Measurements from ENCODE around the gene EDNRA.

EDNRA gene

DNA sequence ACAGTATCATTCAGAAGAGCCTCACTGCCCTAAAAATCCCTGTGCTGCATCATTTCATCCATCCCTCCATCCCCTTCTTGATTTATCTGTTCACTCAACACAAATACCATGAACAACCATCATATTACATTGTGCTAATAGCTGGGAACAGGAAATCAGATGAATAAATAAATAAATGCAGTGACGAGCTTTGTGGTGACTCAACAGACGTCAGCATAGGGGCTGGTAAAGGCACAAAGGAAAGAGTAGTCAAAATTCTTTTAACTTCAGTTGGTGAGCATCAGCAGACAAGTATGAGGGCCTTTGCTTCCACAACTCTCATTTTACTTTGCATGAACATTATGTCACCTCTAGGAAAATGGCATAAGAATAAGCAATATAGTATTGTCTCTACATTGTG is 65.5 kb downstream of the EDNRA start:
- no peak for DNase-seq

DNA sequence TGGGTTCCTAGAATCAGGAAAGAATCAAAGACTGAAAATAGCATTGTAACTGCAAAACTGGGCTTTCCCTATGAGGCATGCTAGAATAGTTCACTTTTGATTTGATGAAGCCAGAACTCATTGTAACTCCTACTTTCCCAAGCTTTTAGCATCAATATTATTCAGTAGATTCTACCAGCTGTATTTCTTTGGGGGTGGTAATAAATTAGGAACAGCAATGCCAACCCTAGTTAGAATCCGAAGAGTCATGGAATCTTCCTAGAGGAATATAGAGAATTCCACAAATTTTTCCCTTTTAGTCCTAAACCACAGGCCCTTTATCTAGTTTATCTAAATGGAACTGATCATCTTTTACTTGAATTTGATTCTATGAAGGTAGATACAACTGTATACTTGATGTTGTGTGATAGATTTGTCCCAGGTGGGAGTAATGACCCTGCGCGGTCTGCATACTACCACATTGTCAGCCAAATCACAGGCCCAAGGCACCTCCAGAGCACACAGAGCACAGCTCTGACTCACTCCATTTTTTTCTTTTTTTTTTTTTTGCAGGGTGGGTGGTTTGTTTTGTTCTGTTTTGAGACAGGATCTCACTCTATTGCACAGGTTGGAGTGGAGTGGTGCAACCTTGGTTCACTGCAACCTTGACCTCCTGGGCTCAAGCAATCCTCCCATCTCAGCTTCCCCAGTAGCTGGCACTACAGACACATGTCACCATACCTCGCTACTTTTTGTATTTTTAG is 66.6 kb downstream of the EDNRA start:
- no peak for DNase-seq

DNA sequence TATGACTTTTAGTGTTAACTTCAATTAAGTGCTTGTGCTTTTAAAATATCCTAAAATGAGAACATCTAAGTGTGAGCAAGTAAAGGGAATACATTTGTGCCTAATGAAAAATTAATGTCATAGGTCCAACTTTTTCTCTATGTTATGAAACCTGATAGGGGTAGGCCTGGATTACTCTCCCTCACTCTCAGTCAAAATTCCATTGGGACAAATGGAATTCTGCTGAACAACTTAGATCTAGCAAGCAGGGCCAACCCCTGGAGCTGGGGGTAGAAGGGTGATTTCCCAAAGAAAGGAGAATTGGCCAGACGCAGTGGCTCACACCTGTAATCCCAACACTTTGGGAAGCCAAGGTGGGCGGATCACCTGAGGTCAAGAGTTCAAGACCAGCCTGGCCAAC is 67.4 kb downstream of the EDNRA start:
- no peak for DNase-seq

DNA sequence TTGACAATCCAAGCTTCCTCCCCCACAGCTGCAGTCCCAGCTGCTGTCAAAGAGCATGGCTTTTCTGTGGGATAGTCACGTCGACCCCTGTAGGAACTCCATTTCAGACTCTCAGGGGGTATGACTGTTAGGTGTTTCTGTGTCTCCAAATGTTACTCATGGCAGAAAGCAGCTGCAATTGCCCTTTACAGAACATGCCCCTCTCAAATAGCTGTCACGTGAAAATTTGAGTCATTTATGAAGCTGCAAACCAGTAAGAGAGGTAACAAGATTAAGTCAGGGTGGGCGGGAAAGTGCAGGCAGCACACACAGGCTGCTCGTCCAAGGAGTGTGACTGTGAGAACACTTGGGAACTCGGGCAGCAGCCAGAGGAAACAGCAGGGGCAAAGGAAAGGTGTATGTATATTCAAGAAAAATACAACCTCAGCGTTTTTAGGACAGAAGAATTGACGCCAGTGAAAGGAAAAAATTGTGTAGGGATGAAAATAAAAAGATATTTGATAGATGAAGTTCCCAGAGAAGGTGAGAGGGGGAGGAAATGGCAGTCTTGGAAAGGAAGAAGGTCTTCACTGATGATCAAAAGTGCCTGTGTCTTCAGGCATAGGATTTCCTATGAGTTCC is 69.8 kb downstream of the EDNRA start:
- no peak for DNase-seq

DNA sequence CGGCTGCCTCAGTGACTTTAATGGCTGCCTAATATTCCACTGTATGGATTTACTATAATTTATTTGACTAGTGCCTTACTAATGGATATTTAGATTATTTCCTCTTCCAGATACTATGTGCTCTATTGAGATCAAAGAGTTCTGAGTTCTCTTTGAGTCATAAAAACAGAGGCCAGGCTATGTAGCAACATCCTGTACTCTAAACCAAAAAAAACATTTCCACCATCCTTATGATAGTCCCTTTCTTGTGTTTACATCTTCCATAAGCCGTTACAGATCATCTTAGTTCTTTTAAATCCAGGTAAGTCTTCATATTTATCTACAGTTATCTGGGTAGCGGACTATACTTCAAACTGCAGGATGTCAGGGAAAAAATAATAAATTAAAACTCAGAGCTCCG is 79.7 kb downstream of the EDNRA start:
- DNase-seq: no peak

DNA sequence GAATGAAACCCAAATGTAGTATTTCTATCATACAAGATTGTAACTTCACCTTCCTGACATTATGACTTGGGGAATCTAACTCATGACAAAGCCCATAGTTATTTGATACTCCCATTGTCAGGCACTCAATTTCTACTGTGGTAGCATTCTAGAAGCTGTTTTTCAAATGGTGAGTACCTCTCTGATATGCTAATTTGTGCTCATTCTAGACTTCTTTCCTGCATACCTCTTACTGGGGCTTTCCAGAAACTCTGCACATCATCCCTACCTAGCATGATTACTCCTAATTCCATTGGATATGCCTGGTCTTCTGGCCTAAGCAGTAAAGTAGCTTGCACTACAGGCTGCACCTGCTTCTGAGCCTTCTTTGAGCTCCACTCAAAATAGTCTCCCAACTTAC is 85.9 kb downstream of the EDNRA start:
- DNase-seq: no peak

DNA sequence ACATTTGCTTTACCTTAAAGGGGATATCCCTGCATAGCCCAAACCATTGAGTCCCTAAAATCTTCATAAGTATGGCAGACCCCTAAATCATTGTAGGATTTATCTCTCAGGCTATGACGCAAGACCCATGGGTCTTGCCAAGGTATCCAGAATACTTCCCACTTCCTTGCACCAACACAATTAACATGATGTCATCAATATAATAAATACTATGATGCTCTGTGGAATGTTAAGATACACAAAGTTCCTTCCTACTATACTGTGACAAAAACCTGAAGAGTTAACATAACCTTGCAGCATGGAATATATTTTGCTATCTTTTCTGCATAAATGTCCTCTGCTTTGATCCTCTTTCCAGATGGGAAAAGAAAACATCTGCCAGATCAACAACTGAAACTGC is 86.4 kb downstream of the EDNRA start:
- DNase-seq: no peak

DNA sequence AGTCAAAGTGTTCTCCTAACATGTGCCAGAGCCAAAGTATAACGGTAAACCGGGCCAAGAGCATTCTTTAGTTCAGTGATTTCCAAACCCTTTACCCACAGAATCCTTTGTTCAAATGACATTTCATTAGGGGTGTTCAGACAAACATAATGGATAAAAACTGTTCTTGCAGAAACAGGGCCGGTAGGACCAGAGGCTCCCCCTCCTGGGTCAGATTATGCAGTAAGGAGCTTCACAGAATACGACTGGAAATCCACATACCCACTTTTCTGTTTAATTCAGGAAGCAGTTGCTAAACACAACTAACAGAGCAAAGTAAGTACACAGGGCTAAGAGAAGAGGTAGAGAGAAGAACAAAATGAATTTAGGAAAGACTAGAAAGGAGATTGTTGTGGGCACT is 89.7 kb downstream of the EDNRA start:
- DNase-seq: no peak

DNA sequence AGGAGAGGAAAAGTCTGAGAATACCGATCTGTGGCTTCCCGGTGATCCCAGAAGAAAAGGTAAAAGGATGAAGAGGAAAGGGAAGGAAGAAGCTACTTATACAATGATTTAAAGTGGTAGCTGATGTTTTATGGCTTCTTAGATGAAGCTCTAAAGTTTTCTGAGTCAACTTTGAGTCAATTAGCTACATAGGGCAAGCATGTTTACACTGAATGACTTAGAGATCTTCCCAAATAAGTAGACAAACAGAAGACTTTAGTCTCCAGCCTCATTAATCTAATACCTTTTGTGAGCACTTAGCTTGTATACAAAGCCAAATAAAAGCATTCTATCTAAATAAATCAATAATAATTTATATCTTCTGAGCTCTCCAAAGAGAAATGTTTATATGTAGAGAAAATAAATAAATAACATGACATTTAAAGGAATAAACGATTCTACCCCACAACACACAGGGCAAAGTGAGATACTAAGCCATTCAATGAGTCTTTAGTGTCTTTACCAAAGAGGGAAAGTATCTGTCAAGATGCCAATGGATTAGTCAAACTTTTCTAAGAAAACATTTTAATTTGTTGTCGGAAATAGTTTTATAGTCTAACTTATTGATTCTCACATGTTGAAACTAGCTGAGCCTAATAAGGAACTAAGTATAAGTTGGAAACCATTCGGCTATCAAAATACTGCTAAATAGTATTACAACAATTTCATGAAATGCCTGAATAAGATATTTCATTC is 90.3 kb downstream of the EDNRA start:
- no peak for DNase-seq

DNA sequence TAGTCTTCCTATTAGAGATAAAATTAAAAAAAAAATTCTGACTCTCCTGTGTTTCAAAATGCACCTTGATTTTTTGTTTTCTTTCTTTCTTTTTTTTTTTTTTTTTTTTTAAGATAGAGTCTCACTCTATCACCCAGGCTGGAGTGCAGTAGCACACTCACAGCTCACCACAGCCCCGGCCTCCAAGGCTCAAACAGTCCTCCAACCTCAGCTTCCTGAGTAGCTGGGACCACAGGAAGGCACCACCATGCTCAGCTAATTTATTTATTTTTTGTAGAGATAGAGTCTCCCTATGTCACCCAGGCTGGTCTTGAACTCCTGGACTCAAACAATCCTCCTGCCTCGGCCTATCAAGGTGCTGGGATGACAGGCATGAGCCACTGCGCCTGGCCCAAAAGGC is 95.2 kb downstream of the EDNRA start:
- DNase-seq: no peak

DNA sequence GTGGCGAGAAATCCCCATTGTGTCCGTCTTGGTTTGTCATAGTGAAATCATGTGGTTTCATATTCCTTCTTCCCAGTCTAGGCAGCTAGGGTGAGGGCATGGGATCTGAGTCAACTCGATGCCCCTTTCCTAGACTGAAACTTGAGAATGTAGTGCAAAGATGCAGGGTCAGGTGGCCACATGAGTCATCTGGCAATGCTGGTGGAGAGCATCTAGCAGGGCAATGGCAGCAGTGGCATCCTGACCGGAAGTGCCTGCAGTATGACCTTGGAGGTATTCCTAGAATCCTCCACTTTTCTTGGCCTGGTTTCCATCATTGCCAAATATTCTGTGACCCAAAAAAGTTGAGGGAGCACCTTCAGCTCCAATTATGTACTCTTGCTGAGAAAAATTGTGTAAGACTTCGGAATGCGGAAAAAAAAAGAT is 97.2 kb downstream of the EDNRA start:
- no peak for DNase-seq

DNA sequence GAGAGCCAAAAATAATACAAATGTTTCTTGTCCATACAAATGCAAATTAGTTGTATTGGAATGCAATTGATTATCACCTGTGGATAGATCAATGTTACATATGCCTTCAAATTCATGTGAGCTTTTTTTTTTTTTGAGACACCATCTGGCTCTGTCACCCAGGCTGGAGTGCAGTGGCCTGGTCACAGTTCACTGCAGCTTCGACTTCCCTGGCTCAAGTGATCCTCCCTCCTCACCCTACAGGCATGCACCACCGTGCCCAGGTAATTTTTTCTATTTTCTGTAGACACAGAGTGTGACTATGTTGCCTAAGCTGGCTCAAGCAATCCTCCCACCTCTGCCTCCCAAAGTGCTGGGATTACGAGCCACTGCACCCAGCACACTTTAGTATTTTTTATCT is 97.7 kb downstream of the EDNRA start:
- DNase-seq: no peak

DNA sequence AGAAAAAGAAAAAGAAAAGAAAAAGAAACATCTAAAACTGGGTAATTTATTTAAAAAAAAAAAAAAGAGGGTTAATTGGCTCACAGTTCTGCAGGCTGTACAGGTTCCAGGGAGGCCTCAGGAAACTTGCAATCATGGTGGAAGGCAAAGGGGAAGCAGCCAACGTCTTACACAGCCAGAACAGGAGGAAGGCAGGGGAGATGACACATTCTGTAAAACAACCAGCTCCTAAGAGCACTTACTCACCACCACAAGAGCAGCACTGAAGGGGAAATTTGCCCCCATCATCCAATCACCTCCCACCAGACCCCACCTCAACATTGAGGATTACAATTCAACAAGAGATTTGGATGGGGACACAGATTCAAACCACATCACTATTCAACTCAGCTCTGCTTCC is 99.5 kb downstream of the EDNRA start:
- no peak for DNase-seq

DNA sequence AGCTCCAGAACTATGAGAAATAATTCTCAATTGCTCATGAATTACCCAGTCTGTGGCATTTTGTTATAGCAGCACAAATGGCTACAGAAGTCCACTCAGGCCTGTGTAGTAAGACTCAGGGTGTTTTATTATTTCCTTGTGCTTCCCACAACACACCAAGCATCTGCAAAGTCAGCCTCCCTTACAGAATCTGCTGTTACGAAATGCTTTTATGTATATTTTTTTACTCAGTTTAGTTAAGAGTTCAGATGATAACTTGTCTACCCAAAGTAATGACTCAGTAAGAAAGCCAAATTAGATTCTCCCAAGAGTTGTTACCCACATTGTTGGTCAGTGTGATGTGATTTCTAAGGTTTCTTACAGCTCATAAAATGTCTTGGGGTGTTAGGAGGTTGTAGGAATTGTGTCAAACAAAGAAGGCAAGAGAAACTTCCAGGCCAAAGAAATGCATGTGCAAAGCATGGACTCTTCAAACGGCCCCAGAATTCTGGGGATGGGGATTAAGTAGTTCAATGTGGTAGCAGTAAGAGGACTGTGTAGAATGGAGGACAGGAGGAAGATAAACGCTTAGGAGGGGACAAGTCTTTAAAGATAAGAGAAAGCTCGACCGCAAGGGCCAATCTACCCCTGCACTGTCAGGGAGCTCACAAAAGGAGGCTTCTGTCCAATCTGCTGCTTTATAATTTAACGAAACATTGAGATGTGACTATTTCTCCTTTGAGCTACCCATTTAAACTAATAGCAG is 100.9 kb downstream of the EDNRA start:
- DNase-seq: no peak

DNA sequence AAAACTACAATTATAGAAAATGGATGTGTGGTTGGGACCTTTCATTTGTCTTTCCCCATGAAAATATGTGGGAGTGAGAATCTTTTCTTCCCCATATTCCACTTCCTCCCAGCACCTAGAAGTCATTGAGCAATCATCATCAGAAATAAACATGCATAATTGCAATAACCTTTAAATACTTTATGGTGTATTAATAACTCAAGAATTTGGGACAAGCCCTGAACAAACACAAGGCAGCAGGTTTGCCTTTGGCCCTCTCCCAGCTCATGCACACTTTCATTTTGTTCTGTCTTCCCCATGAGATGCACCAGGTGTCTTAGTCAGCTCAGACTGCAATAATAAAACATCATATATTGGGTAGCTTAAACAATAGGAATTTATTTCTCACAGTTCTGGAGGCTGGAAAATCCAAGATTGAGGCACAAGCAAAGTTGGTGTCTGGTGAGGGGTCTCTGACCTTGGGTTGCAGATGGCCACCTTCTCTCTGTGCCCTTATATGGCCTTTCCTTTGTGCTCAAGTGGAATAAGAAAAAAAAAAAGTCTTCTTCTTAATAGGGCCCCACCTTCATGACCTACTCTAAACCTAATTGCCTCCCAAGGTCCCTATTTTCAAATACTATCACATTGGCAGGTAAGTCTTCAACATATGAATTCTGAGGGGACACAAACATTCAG is 101.6 kb downstream of the EDNRA start:
- DNase-seq: no peak

DNA sequence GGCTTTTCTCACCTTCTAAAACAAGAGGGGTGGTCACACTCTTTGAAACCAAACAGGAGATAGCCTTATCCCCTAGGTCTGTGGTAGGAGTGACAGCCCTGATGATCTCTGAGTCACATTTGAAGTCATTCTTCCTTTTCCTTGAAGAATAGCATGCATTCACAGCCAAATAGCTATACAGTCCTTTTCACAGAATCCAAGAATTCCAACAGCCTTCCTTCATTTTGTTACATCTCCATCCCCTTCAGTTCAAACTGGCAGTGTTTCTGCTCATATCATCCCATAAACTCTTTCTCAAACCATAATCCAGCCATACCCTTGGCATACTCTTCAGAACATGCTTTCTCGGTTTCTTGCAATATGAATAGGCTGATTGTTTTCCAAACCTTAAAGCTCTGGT is 103.0 kb downstream of the EDNRA start:
- no peak for DNase-seq

DNA sequence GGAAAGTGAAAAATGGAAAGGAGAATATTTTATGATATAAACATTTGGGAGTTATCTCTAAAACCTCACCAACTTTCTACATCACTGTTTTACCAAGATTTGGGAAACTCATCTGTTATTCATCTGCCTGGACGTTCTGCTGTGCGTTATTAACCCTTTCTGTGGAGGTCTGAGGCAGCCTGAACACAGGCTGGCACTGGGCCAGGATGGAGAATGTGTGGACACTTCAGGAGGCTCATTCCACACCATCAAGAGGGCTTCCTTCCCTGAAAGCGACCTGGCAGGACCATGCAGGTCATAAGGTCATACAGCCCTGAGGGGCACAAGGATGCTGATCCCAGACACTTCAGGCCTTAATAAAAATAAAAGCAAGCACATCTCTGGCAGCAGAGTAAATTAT is 105.1 kb downstream of the EDNRA start:
- DNase-seq: no peak

DNA sequence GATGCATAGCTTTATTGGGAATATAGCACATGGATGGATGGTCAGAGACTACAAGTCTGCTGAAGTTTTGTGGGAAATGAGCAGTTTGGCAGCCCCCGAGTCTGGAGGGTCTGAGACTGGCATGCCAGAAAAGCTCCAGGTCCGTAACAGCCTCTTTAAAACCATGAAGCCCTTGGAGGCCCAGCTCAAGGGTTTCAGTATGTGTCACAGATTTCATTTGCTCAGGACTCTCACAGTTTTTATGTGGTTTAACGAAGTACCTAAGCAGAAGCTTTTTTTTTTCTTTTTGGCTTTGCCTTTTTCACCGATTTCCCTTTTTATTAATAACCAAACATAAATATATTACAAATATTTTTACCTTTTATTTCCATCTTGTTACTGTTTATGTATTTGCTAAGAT is 105.7 kb downstream of the EDNRA start:
- no peak for DNase-seq

DNA sequence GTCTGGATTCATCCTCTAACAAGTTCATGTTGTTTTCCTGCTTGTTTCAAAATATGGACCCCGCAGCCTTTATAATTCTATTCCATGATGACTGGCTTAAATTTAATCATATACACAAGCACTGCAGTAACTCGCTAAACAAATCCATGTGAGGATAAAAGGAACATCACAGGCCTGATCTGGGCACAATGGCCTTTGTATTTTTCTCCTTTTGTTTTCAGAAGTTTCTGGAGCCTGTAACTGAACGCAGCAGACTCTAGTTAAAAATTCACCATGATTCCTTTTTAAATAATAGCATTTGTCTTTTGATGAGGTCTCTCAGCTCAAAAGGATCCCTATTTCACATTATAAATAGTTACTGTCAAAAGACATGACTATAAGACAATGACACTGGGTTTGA is 106.1 kb downstream of the EDNRA start:
- DNase-seq: no peak

DNA sequence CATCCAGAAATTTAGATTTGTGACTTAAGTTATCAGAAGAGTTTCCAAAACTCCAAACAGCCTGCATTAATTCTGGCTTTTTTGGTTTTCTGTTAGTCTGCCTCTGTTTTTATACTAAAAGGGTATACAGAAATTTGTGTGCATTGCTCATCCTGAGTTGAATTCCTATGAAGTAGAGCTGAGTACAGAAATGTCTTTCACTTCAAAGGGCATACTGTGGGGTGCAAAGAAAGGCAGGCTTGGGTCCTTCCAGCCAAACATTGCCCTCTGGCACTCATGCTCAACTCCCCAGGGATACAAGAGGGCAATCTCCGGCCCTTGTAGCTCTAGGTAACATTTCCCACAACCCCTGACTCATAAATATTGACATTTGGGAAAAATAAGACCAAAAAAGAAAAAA is 108.7 kb downstream of the EDNRA start:
- no peak for DNase-seq

DNA sequence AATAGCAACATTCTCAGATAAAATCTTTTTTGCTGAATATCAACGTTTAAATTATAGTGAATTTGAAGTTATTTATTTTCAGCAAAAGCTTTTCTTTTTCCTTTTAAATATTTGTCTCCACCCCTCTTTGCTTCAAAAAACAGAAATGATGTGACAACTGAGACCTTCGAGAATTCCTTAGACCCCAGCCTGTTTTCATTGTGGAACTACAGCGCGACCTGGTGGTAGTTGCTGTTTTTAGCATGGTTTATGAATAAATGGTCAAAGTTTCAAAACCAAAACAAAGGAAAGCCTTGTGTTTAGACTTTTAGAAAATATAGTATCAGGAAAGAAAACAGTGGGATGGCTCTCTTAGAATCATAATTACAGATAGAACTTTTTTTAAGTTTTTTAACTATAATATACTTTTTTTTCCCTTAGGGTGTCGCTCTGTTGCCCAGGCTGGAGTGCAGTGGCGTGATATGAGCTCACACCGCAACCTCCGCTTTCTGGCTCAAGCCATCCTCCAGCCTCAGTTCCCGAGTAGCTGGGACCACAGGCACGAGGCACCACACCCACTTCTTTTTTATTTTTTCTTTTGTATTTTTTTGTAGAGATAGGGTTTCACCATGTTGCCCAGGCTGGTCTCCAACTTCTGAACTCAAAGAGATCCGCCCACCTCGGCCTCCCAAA is 109.5 kb downstream of the EDNRA start:
- DNase-seq: peak in 1 of 4 experiments; percentile 1

DNA sequence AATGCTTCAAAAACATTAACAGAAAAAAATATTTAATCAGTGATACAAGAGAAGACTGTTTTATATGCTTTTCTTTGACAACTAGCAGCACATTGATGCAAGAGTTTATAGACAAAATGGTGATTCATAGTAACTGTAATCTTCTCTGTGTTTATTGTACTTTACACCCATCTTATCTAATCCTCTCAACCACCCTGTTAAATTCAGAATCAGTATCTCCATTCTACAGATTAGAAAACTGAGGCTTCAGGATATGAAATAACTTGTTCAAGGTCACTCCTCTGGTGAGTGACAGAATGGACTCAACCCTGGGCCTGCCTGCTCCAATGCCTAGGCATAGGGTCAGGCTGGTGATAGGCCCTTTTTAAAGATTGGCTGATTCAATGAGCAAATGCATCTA is 110.2 kb downstream of the EDNRA start:
- no peak for DNase-seq
